DOHH2 (cell line): ENCODE measurements around the gene IREB2.
"Not testable (repeated sequence)": the region's sequence is repeated elsewhere in the genome, so short reads cannot be mapped to it uniquely, and the experiment has no call there.

Source experiments
- H3F3A ChIP-seq: fragments of 200-600 bp; sonication (generic), shearing (Covaris generic); 2 replicates; pipeline ENCODE4 v1.6.0; 2016; ENCODE audit warnings: antibody characterized with exemption, mild to moderate bottlenecking; ENCODE audit not compliant: control insufficient read depth, insufficient read depth
- H3K27ac ChIP-seq: fragments of 200-600 bp; sonication (generic); 2 replicates; pipeline ENCODE4 v1.5.1; 2014; ENCODE audit warnings: low read depth, mild to moderate bottlenecking, low read length, moderate library complexity
- H3K27me3 ChIP-seq: fragments of 200-600 bp; sonication (generic); 2 replicates; pipeline ENCODE4 v1.6.1; 2014; ENCODE audit warnings: mild to moderate bottlenecking, low read length, mixed read lengths; ENCODE audit not compliant: control insufficient read depth
- H3K36me3 ChIP-seq: fragments of 200-600 bp; sonication (generic); 2 replicates; pipeline ENCODE4 v1.6.1; 2014; ENCODE audit warnings: mild to moderate bottlenecking, low read length, moderate library complexity, mixed read lengths; ENCODE audit not compliant: control insufficient read depth
- H3K4me1 ChIP-seq: fragments of 200-600 bp; sonication (generic); 2 replicates; pipeline ENCODE4 v1.6.1; 2014; ENCODE audit warnings: mild to moderate bottlenecking, low read length, mixed read lengths; ENCODE audit not compliant: control insufficient read depth
- H3K4me2 ChIP-seq: fragments of 200-600 bp; sonication (generic); 2 replicates; pipeline ENCODE4 v1.6.0; 2014; ENCODE audit warnings: mild to moderate bottlenecking, low read length, moderate library complexity
- H3K4me3 ChIP-seq: fragments of 200-600 bp; sonication (generic); 2 replicates; pipeline ENCODE4 v1.5.1; 2014; ENCODE audit warnings: mild to moderate bottlenecking, low read length, mixed read lengths
- H3K79me2 ChIP-seq: fragments of 200-600 bp; sonication (generic); 2 replicates; pipeline ENCODE4 v1.6.1; 2014; ENCODE audit warnings: mild to moderate bottlenecking, low read length, mixed read lengths; ENCODE audit not compliant: control insufficient read depth
- H3K9me2 ChIP-seq: fragments of 200-600 bp; sonication (generic); replicated peaks from 2 replicates; pipeline ENCODE4 v1.6.1; 2014; ENCODE audit warnings: mild to moderate bottlenecking, low read length, mixed read lengths; ENCODE audit not compliant: control insufficient read depth
- H3K9me3 ChIP-seq: fragments of 200-600 bp; sonication (generic); 2 replicates; pipeline ENCODE4 v1.6.1; 2014; ENCODE audit warnings: antibody characterized with exemption, low read length, mixed read lengths; ENCODE audit not compliant: control insufficient read depth, insufficient read depth
- H4K20me1 ChIP-seq: fragments of 200-600 bp; sonication (generic); 2 replicates; pipeline ENCODE4 v1.6.0; 2014; ENCODE audit warnings: low read depth, mild to moderate bottlenecking, antibody characterized with exemption, low read length, moderate library complexity; ENCODE audit not compliant: control insufficient read depth, insufficient read depth
- EZH2phosphoT487 ChIP-seq: fragments of 200-600 bp; sonication (generic); IDR thresholded peaks from 2 replicates; pipeline ENCODE4 v1.6.1; 2017; ENCODE audit warnings: borderline replicate concordance, mild to moderate bottlenecking, antibody characterized with exemption, low read length, moderate library complexity, mixed read lengths
- TF ChIP-seq, protein P1 (sequence below): fragments of 200-600 bp; sonication (generic); IDR thresholded peaks from one replicate; pipeline ENCODE4 v1.5.1; 2014; ENCODE audit warnings: antibody characterized with exemption, mild to moderate bottlenecking, low read depth, low read length; ENCODE audit not compliant: poor library complexity, severe bottlenecking

The IREB2 gene

DNA sequence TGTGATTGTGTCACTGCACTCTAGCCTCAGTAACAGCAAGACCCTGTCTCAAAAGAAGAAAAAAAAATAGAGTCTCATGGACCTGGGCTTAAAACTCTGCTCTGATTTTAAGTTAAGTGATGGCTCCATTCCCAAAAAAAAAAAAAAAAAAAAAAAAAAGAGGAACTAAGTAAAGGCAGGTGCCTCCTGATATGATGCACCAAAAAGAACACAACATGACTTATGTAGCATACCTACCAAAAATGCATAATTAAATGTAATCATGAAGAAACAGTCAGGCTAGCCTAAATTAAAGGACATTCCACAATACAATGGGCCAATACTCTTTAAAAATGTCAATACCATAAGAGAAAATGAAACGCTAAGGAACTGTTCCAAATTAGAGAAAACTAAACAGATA is 5.4 kb upstream of the IREB2 start:
- H3K27ac ChIP-seq = no peak overlapping the region
- no peak overlapping the region for H3K4me2 ChIP-seq
- no peaks in the 10 kb centered on the region for H3K36me3 ChIP-seq
- no peak overlapping the region for H3K4me3 ChIP-seq
- no peak for TF ChIP-seq EZH2phosphoT487
- TF ChIP-seq, protein P1, sequence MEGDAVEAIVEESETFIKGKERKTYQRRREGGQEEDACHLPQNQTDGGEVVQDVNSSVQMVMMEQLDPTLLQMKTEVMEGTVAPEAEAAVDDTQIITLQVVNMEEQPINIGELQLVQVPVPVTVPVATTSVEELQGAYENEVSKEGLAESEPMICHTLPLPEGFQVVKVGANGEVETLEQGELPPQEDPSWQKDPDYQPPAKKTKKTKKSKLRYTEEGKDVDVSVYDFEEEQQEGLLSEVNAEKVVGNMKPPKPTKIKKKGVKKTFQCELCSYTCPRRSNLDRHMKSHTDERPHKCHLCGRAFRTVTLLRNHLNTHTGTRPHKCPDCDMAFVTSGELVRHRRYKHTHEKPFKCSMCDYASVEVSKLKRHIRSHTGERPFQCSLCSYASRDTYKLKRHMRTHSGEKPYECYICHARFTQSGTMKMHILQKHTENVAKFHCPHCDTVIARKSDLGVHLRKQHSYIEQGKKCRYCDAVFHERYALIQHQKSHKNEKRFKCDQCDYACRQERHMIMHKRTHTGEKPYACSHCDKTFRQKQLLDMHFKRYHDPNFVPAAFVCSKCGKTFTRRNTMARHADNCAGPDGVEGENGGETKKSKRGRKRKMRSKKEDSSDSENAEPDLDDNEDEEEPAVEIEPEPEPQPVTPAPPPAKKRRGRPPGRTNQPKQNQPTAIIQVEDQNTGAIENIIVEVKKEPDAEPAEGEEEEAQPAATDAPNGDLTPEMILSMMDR = no peak
- no peaks in the 10 kb centered on the region for H3K27me3 ChIP-seq
- no peaks in the 10 kb centered on the region for H3F3A ChIP-seq
- H3K4me1 ChIP-seq = peaks cover 24% of the 10 kb centered on the region
- H3K9me3 ChIP-seq = no peaks in the 10 kb centered on the region
- peaks cover 5% of the 10 kb centered on the region for H3K79me2 ChIP-seq
- no peaks in the 10 kb centered on the region for H4K20me1 ChIP-seq
- no peaks in the 10 kb centered on the region for H3K9me2 ChIP-seq

DNA sequence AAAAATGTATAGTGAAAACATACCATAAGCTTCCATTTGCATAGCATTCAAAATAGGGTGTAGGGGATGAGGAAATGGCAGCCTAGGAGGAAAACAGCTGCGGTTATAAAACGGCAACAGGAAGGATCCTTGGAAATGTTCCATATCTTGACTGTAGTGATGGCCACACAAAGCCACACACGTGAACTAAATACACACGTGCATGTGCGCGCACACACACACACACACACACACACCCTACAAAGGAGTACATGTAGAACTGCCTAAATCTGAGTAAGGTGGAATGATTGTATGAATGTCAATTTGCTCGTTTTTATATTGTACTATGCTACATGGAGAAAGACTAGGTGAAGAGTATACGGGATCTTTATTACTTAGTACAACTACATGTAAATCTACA is 3.9 kb upstream of the IREB2 start:
- no peaks in the 10 kb centered on the region for H3F3A ChIP-seq
- no peaks in the 10 kb centered on the region for H3K9me2 ChIP-seq
- no peak for TF ChIP-seq EZH2phosphoT487
- TF ChIP-seq, protein P1 = no peak
- peaks cover 17% of the 10 kb centered on the region for H3K79me2 ChIP-seq
- H3K4me2 ChIP-seq = peak overlapping the region; percentile 21; the same call in 1 of the 2 replicates
- H3K4me1 ChIP-seq = peaks cover 25% of the 10 kb centered on the region
- H3K27me3 ChIP-seq = no peaks in the 10 kb centered on the region
- H3K27ac ChIP-seq = no peak overlapping the region
- no peaks in the 10 kb centered on the region for H4K20me1 ChIP-seq
- no peak overlapping the region for H3K4me3 ChIP-seq
- H3K36me3 ChIP-seq = peaks cover 9% of the 10 kb centered on the region
- no peaks in the 10 kb centered on the region for H3K9me3 ChIP-seq

DNA sequence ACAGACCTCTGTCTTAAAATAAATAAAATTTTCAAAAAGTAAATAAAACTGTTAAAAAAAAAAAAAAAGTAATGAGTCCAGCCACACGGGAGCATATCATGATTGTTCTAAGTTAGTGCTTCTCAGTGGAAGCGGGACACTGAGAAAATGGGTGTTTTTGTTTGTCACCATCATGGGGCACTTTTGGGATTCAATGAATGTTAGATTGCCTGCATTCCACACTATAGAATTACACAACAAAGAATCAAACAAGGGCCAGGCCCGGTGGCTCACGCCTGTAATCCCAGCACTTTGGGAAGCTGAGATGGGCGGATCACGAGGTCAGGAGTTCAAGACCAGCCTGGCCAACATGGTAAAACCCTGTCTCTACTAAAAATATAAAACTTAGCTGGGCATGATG is 3.3 kb upstream of the IREB2 start:
- H3K27me3 ChIP-seq, H4K20me1 ChIP-seq, H3F3A ChIP-seq, H3K27ac ChIP-seq, H3K4me3 ChIP-seq, H3K9me3 ChIP-seq, H3K9me2 ChIP-seq, H3K4me2 ChIP-seq: not testable (repeated sequence)
- peaks cover 23% of the 10 kb centered on the region for H3K79me2 ChIP-seq
- peaks cover 31% of the 10 kb centered on the region for H3K4me1 ChIP-seq
- H3K36me3 ChIP-seq = peaks cover 15% of the 10 kb centered on the region

DNA sequence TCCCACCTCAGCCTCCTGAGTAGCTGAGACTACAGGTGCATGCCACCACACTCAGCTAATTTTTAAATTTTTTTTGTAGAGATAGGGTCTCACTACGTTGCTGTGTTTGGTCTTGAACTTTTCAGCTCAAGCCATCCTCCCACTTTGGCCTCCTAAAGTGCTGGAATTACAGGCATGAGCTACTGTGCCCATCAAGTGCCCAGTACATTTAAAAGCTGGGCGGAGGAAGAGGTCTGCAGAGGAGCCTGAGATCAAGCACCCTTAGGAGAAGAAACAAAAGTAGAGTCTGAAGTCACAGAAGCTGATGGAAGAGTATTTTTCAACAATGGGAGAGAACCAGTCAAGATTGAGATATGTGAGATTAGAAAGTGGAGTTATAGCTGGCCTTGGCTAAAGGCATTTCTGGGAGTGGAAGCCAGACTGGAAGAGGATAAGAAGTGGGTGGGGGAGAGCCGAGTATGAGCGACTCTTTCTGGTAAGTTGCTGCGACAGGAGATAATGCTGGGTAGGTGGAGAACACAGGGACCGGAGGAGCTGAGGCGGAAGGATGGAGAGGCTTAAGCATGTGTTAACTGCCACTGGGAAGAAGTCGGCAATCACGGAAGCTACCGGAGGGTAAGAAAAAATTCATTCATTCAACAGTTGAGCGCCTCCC is 782 bp upstream of the IREB2 start:
- no peaks in the 10 kb centered on the region for H3K9me2 ChIP-seq
- H3K4me3 ChIP-seq = peak overlapping the region; percentile 95
- H3K36me3 ChIP-seq = peaks cover 39% of the 10 kb centered on the region
- H3K9me3 ChIP-seq = no peaks in the 10 kb centered on the region
- H3K27me3 ChIP-seq = no peaks in the 10 kb centered on the region
- peak overlapping the region; percentile 65 for H3K27ac ChIP-seq
- TF ChIP-seq, protein P1 = peak; percentile 13
- no peak for TF ChIP-seq EZH2phosphoT487
- H3F3A ChIP-seq = no peaks in the 10 kb centered on the region
- H3K79me2 ChIP-seq = peaks cover 48% of the 10 kb centered on the region
- H3K4me2 ChIP-seq = peak overlapping the region; percentile 92
- H3K4me1 ChIP-seq = peaks cover 42% of the 10 kb centered on the region
- peaks cover 9% of the 10 kb centered on the region; the same call in 1 of the 2 replicates for H4K20me1 ChIP-seq
